Liver (tissue), 9 donors: Measurements from ENCODE around the gene EXD2. TPM values are rescaled to one million over a fixed set of nuclear protein-coding genes. Genes with fewer than 3 reads are reported as not detected.

ENCODE experiments used
- DNase-seq: peaks from one replicate; pipeline ENCODE4 v3.0.0-alpha.2; 2017; ENCODE audit warnings: low spot score
- H3K27ac ChIP-seq, 2 donors: one replicate each; pipeline ENCODE4 v1.7.0; 2013; ENCODE audit warnings: inconsistent platforms in 2 of 2, low read length in 2 of 2, control low read depth in 1 of 2, low read depth in 1 of 2, mild to moderate bottlenecking in 1 of 2
- H3K27me3 ChIP-seq, 4 donors: one replicate each; pipeline versions ENCODE4 v1.6.1 to v1.7.0; 2013; ENCODE audit warnings: low read length in 3 of 4, inconsistent platforms in 1 of 4, mild to moderate bottlenecking in 1 of 4, moderate library complexity in 1 of 4; ENCODE audit not compliant: control insufficient read depth in 4 of 4, insufficient read depth in 4 of 4
- H3K36me3 ChIP-seq, 4 donors: one replicate each; pipeline versions ENCODE4 v1.6.1 to v1.7.0; 2013; ENCODE audit warnings: low read length in 3 of 4, mild to moderate bottlenecking in 3 of 4, low read depth in 1 of 4, moderate library complexity in 1 of 4; ENCODE audit not compliant: control insufficient read depth in 4 of 4, insufficient read depth in 3 of 4
- H3K4me1 ChIP-seq, 4 donors: one replicate each; pipeline versions ENCODE4 v1.6.1 to v1.7.0; 2013; ENCODE audit warnings: low read length in 3 of 4, mild to moderate bottlenecking in 3 of 4, moderate library complexity in 1 of 4; ENCODE audit not compliant: control insufficient read depth in 4 of 4, insufficient read depth in 4 of 4
- H3K4me3 ChIP-seq, 3 donors: one replicate each; pipeline versions ENCODE4 v1.6.1 to v1.7.0; 2013; ENCODE audit warnings: low read length in 3 of 3, control low read depth in 1 of 3, low read depth in 1 of 3, mild to moderate bottlenecking in 1 of 3
- H3K9ac ChIP-seq, 2 donors: one replicate each; pipeline ENCODE4 v1.7.0; 2013; ENCODE audit warnings: low read length in 2 of 2, mild to moderate bottlenecking in 2 of 2, moderate library complexity in 2 of 2, control low read depth in 1 of 2, low read depth in 1 of 2
- H3K9me3 ChIP-seq, 4 donors: one replicate each; pipeline versions ENCODE4 v1.6.1 to v1.7.0; 2013; ENCODE audit warnings: low read length in 3 of 4; ENCODE audit not compliant: control insufficient read depth in 4 of 4
- ATF3 ChIP-seq: IDR thresholded peaks from 2 replicates; pipeline ENCODE4 v1.6.1; 2016; ENCODE audit warnings: antibody characterized with exemption
- CTCF ChIP-seq: fragments of 150-350 bp; IDR thresholded peaks from 2 replicates; pipeline ENCODE4 v1.5.1; 2017; ENCODE audit warnings: improper control_type of control experiment, low read depth, low read length; ENCODE audit not compliant: missing input control
- EGR1 ChIP-seq, 2 donors: IDR thresholded peaks; 2 replicates each; pipeline ENCODE4 v1.6.1; 2016 to 2018; ENCODE audit warnings: antibody characterized with exemption in 2 of 2, low read depth in 2 of 2
- FOXA1 ChIP-seq: IDR thresholded peaks from 2 replicates; pipeline ENCODE4 v1.6.1; 2016; ENCODE audit warnings: antibody characterized with exemption
- GABPA ChIP-seq, 2 donors: IDR thresholded peaks in 1 of 2; conservative IDR thresholded peaks in 1 of 2; 2 replicates each; pipeline ENCODE4 v1.6.1; 2016; ENCODE audit warnings: antibody characterized with exemption in 2 of 2, mild to moderate bottlenecking in 1 of 2, moderate library complexity in 1 of 2
- HNF4G ChIP-seq: IDR thresholded peaks from 2 replicates; pipeline ENCODE4 v1.6.1; 2016; ENCODE audit warnings: antibody characterized with exemption
- JUND ChIP-seq, 2 donors: IDR thresholded peaks; 2 replicates each; pipeline ENCODE4 v1.6.1; 2016; ENCODE audit warnings: antibody characterized with exemption in 2 of 2
- MAX ChIP-seq: IDR thresholded peaks from 2 replicates; pipeline ENCODE4 v1.6.1; 2016; ENCODE audit warnings: antibody characterized with exemption
- NR2F2 ChIP-seq: IDR thresholded peaks from 2 replicates; pipeline ENCODE4 v1.6.1; 2016; ENCODE audit warnings: antibody characterized with exemption
- RAD21 ChIP-seq, 2 donors: IDR thresholded peaks; 2 replicates each; pipeline ENCODE4 v1.6.1; 2016; ENCODE audit warnings: antibody characterized with exemption in 2 of 2, mild to moderate bottlenecking in 2 of 2
- REST ChIP-seq: IDR thresholded peaks from 2 replicates; pipeline ENCODE4 v1.6.1; 2016; ENCODE audit warnings: antibody characterized with exemption, mild to moderate bottlenecking
- RXRA ChIP-seq, 2 donors: IDR thresholded peaks; 2 replicates each; pipeline ENCODE4 v1.6.1; 2017 to 2018; ENCODE audit warnings: antibody characterized with exemption in 2 of 2, mild to moderate bottlenecking in 1 of 2
- SP1 ChIP-seq: IDR thresholded peaks from 2 replicates; pipeline ENCODE4 v1.6.1; 2018; ENCODE audit warnings: antibody characterized with exemption, mild to moderate bottlenecking
- TAF1 ChIP-seq: conservative IDR thresholded peaks from 2 replicates; pipeline ENCODE4 v1.6.1; 2016; ENCODE audit warnings: antibody characterized with exemption, mild to moderate bottlenecking
- ZBTB33 ChIP-seq: IDR thresholded peaks from 2 replicates; pipeline ENCODE4 v1.6.1; 2016; ENCODE audit warnings: antibody characterized with exemption
- WGBS: extraction: QIAGEN DNeasy Blood & Tissue Kit; methylation state at CpG from one replicate; pipeline ENCODE4 v1.1.7; 2013; 5-methylcytosine and 5-hydroxymethylcytosine counted together
- polyA plus RNA-seq, 2 donors: library from polyadenylated mRNA; stranded (reverse) in 1 of 2; unstranded in 1 of 2; fragments of 200-250 nt in 1 of 2; fragments of >200 nt in 1 of 2; fragmentation: Nextera tagmentation in 1 of 2; extraction: Ambion mirVana in 1 of 2; gene quantifications; one replicate each; pipeline versions ENCODE4 v1.2.1 to v1.2.3, GENCODE V29; 2013 to 2015
- total RNA-seq, 2 donors: library from RNA; depleted of rRNA; stranded (reverse); fragments of >200 nt; gene quantifications; one replicate each; pipeline ENCODE4 v1.2.3, GENCODE V29; 2014
- donor health status: healthy.
- donor health status: healthy.
- donor health status: healthy.
- donor health status: healthy.
- donor health status: healthy.

EXD2 gene
- total and polyA plus RNA-seq, 4 donors, result 4.7 to 8.8 (median 5.0) TPM

GRCh38 chr14:69260861-69261564, 69.7 kb downstream of the EXD2 start:
- WGBS, result 2% methylated on average over 64 of the region's 64 CpGs
- Histone ChIP-seq H3K27me3 (peaks cover 0 to 6% (median 1%) of the 10 kb centered on the region in 4 donors), H3K36me3 (no peaks in the 10 kb centered on the region), H3K9ac (no peak overlapping the region), H3K9me3 (no peaks in the 10 kb centered on the region), H3K27ac (no peak overlapping the region), H3K4me1 (peaks cover 10 to 29% (median 22%) of the 10 kb centered on the region in 4 donors), H3K4me3 (peak overlapping the region in 2 of 3 donors; percentile 50 to 52)
- no peak for TF ChIP-seq EGR1 (IDR thresholded peaks at IDR 0.05; ENCODE audit: low read depth in 2 of 2)
- TF ChIP-seq RXRA (IDR thresholded peaks at IDR 0.05), result no peak
- TF ChIP-seq FOXA1, result no peak
- no peak for TF ChIP-seq TAF1
- no peak for TF ChIP-seq ATF3
- TF ChIP-seq CTCF, result peak; percentile 49
- TF ChIP-seq REST, result no peak
- TF ChIP-seq ZBTB33, result no peak
- TF ChIP-seq HNF4G, result no peak
- peak; percentile 42 to 67 for TF ChIP-seq RAD21 (IDR thresholded peaks at IDR 0.05)
- no peak for TF ChIP-seq MAX
- no peak for TF ChIP-seq GABPA (IDR thresholded peaks at IDR 0.05 in 1 of 2, conservative IDR thresholded peaks at IDR 0.05 in 1 of 2)
- no peak for TF ChIP-seq NR2F2
- no peak for TF ChIP-seq JUND (IDR thresholded peaks at IDR 0.05)
- TF ChIP-seq SP1, result no peak
- DNase-seq, result no peak
